ENCODE results near the gene KCNE3.

DNA sequence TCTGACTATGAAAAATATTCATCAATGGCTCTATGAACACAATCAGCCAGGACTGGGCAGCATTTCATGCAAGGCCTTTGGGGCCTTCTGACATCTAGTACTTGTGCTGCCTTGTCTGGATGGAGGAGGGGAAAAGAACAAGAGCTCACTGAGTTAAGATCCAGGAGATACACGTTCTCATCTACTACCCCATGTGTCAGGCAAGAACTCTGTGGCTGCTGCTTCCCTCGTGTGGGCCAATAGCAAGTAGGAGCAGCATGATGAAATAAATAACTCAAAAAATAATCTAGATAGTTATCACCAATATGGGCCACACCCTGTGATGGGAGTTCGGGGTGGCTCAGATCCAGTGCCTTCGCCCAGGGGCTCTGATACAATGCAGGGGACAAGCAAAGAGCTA lies 7.3 kb downstream of the KCNE3 start:
- TF ChIP-seq, protein P1, sequence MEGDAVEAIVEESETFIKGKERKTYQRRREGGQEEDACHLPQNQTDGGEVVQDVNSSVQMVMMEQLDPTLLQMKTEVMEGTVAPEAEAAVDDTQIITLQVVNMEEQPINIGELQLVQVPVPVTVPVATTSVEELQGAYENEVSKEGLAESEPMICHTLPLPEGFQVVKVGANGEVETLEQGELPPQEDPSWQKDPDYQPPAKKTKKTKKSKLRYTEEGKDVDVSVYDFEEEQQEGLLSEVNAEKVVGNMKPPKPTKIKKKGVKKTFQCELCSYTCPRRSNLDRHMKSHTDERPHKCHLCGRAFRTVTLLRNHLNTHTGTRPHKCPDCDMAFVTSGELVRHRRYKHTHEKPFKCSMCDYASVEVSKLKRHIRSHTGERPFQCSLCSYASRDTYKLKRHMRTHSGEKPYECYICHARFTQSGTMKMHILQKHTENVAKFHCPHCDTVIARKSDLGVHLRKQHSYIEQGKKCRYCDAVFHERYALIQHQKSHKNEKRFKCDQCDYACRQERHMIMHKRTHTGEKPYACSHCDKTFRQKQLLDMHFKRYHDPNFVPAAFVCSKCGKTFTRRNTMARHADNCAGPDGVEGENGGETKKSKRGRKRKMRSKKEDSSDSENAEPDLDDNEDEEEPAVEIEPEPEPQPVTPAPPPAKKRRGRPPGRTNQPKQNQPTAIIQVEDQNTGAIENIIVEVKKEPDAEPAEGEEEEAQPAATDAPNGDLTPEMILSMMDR (IDR thresholded peaks at IDR 0.05): no peak
- no peak for TF ChIP-seq EP300 (IDR thresholded peaks at IDR 0.05)
